Measurements from ENCODE around the gene ENTREP3.
"Not testable (repeated sequence)": the region's sequence is repeated elsewhere in the genome, so short reads cannot be mapped to it uniquely, and the experiment has no call there.

The ENTREP3 gene, protein sequence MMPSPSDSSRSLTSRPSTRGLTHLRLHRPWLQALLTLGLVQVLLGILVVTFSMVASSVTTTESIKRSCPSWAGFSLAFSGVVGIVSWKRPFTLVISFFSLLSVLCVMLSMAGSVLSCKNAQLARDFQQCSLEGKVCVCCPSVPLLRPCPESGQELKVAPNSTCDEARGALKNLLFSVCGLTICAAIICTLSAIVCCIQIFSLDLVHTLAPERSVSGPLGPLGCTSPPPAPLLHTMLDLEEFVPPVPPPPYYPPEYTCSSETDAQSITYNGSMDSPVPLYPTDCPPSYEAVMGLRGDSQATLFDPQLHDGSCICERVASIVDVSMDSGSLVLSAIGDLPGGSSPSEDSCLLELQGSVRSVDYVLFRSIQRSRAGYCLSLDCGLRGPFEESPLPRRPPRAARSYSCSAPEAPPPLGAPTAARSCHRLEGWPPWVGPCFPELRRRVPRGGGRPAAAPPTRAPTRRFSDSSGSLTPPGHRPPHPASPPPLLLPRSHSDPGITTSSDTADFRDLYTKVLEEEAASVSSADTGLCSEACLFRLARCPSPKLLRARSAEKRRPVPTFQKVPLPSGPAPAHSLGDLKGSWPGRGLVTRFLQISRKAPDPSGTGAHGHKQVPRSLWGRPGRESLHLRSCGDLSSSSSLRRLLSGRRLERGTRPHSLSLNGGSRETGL

DNA sequence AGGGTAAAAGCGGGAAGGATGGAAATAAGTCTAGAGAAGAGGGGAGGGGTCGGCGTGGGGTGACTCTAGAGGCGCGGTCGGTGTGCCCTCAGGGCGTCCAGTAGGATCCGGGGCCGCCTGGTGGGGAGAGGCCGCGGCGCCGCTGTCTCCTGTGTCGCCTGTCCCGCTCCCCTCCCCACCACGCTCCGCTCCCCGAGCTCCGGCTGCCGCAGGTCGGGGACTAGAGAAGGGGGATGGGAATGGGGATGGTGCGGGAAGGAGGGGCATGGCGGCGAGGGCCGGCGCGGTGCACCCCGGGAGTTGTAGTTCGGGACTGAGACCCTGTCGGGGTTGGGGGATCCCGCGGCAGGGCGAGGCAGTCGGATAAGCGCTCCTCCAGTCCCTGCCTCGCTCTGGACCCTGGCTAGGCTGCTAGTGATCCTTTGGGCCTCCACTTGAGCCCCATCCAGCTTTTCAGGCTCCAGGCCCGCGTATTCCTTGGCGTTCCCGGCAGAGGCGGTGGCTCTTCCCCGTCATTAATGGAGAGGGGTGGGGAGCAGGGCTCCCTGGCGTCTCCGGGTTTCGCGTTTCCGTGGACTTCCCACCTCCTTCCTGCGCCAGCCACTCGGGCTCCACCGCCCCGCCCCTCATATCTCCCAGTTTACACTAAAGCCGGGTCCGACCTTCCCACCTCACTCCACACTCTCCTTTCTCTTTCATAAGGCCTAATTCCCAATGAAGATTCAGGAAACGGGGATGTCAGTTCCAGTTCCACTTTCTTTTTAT lies at the start of gene ENTREP3:
Gene ENTREP3, minus strand, starts transcription at position 241 of the 765 bp plus-strand sequence. CDS start 606 bp downstream, outside the sequence.
- DNase-seq: peak; percentile 90

DNA sequence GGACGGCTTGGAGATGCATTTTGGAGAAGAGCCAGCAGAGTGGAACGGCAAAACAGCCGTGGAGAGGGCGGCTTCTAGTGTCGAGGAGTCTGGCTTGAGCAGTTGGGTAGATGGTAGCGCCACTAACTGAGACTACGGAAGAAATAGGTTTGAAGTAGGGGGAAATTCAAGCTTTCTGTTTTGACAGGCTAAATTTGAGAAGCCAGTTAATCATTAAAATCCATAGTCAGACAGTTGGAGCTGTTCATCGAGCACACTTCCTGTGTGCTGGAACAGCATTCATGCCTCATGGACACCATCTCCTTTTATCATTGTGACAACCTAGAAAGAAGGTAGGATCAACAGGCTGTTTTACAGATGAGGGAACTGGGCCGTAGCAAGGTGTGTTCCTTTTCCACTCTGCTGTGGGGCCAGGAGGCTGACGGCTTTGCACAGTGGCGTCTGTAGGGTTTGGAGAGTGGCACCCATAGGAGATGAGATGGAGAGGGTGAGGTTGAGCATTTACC lies 49.3 kb upstream of the ENTREP3 start:
- no peak for DNase-seq

DNA sequence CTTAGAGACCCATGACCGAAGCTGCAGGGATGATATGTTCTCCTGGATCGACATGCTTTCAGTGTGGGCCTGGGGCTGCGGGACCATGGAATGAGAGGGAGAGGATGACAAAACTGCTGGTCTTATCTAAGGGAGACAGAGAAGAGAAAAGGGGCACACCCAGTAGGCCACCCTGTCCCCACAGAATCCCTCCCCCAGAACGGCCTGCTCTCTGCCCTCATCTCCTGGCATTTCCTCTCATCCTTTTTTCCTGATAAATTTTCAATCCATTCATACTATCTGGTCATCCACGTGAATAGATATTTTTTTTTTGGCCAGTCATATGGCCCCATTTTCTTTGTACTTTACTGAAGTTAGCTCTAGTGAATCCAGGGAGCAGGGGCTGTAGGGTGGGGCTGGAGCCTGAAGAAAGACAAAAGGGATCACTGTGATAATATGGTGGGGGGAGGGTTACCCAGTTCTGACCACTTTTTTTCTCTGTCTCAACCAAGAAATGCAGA lies 46.1 kb upstream of the ENTREP3 start, which contains the start of gene PKLR:
Gene PKLR, minus strand, starts transcription at position 97 of the 500 bp plus-strand sequence. Its CDS starts 43 bp downstream, at position 54.
- no peak for DNase-seq

DNA sequence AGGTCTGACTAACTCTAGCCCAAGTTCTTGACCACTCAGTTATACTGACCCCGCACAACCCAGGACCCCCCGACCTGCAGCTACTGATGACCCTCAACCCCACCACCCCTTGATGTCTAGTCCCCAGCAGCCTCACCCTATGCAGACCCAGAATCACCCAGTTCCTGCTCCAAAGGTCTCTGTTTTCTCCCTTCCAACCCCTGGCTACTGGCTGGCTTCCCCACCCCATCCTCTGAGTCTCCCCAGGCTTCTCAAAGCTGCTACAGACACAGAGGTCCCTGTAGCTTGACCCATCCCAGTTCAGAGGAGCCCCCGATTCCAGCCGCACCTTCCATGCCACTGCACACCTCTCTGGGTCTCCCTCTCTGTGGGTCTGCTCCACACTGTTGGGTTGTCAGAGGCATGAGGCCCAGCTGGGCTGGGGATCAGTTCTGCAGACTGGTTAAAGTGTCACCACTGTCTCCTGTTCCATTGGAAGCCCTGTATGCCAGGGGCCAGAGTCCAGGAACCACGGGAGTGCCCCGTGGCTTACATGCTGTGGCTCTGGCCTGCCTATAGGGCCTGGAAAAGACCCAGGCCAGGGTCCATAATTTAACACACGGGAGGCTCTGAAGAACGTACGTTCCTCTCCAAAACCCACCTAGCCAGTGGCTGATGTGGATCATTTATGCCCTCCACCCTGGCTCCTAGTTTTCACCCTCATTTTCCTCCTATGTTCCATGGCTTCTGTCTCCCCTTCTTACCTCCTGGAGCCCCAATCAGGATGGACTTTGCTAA lies 45.5 kb upstream of the ENTREP3 start:
- no peak for DNase-seq

DNA sequence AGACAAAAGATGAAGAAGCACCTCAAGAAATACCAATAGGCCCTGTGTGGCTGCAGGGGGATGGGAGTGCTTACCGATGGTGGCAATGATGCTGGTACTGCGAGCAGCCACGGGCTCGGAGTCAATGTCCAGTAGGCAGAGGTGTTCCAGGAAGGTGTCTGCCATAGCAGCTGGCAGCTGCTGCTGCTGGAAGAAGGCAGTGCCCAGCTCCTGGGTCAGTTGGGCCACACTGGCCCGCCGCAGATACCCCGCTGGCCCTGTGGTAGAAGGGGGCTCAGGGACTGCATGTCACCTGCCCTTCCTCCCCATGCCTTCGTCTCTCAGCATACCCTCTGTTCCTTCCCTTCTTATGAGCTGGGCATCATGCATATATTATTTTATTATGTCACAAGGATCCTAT lies 44.7 kb upstream of the ENTREP3 start:
- no peak for DNase-seq

DNA sequence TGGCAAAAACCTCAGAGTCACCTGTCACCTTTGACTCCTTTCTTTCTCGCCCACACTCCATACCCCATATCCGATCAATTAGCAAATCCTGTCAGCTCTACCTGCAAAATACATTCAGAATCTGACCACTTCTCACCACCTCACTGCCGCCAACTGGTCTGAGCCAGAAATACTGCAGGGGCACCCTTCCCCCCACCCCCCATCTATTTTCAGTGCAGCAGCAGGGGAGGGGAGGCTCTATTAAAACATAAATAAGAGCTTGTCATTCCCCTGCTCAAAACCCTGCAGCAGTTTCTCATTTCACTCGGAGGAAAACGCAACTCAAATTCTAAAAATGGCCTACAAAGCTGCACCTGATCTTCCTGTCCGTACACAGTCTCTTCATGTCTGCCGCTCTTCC lies 42.1 kb upstream of the ENTREP3 start:
- no peak for DNase-seq

DNA sequence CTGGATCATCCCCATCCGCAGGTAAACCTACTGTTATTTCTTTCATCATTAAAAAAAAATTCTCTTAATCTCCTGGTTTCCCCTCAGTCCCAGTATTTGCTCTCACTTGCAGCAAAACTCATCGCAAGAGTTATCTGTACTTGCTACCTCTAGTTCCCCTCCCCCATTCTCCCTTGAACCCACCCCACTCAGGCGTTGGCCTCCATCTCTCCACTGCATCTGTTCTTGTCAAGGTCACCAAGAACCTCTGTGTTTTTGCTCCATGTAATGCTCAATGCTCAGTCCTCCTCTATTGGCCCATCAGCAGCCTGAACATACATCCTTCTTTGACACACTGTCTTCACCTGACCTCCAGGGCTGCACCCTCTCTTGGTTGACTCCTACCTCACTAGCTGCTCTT lies 41.4 kb upstream of the ENTREP3 start:
- no peak for DNase-seq

DNA sequence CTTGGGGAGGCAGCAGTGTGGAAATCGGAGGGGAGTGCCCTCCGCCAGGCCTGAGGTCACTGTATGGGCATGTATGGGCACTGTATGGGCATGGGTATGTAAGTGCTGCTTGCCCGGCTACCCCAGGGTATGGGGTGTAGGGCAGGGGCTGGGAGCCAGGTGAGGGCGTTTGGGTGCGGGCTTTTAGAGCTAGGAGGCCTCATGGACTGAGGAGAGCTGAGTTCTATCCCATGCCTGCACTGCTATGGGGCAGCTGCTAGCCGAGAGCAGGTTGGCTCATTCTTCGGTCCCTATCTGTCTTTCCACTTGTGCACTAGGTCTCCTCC lies 40.6 kb upstream of the ENTREP3 start:
- DNase-seq: no peak

DNA sequence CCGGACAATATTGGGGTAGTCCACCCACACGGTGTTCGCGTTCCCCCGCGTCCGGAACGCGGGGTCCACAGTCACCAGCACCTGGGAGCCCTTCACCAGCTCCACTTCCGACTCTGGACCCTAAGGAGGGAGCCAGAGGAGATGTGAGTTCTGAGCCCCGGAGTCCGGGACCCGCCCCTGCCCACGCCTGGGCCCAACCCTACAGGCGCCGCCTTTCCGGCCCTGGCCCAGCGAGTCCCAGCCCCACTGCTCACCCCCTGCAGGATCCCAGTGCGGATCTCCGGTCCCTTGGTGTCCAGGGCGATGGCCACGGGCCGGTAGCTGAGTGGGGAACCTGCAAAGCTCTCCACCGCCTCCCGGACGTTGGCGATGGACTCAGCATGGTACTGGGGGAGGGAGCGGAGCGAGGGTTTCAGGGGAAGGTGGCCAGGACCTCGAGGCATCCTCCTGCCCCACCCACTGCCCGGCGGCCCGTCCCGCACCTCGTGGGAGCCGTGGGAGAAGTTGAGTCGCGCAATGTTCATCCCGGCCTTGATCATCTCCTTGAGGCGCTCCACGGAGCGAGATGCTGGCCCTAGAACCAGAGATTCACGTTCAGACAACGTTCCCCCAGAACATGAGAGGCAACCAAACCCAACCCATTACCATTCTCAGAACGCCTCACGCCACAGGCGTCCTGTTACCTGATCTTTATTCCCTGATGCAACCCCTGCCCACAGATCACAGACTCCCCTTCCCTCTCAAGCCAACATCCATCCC lies 40.1 kb upstream of the ENTREP3 start:
- DNase-seq: no peak

DNA sequence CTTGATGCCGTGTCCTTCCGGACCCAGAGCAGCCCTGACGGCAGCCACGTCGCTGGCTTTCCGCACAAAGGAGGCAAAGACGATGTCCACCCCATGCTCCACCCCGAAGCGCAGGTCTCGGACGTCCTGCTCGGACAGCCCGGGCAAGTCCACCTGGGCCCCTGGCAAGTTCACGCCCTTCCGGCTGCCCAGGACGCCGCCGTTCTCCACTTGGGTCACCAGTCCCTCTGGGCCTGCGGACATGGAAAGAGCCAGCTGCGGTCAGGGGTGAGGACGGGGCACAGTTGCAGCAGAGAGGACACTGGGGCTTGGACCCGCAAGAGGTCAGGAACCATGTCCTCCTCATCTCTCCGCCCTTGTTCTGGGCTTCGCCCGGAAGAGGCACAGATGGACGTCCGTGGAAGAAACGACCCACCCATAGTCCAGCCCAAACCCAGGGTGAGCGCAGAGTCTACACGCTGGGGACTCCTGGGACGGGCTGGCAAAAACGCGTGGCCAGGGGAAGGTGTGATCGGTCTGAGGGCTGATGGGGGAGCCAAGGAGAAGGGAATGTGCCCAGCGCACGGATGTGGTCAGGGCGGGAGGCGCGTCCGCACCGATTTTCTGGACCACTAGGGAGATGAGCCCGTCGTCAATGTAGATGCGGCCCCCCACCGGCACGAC lies 39.4 kb upstream of the ENTREP3 start:
- no peak for DNase-seq

DNA sequence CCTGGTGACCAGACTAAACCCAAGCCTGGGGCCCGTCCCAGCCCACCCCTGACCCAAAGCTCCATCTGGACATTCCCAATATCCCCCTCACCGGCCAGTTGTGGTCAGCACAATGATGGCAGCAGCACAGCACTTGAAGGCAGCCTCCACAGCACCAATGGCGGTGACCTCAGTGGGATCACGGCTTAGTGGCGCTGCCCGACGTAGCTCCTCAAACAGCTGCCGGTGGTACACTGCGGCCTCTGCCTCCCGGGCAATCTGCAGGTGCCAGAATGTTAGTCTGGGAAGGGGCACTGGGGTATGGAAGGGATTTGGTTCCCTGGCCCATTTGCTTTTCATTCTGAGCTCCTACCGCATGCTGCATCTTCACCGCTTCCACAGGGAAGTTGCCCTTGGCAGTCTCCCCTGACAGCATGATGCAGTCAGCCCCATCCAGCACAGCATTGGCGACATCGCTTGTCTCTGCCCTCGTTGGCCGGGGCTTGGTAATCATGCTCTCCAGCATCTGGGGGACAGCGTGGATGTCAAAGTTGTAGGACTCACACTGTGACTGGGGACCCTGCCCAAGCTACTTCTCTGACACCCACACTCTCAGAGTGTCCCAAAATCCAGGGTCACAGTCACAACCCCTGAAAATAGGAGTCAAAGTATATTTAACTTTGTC lies 37.9 kb upstream of the ENTREP3 start:
- no peak for DNase-seq

DNA sequence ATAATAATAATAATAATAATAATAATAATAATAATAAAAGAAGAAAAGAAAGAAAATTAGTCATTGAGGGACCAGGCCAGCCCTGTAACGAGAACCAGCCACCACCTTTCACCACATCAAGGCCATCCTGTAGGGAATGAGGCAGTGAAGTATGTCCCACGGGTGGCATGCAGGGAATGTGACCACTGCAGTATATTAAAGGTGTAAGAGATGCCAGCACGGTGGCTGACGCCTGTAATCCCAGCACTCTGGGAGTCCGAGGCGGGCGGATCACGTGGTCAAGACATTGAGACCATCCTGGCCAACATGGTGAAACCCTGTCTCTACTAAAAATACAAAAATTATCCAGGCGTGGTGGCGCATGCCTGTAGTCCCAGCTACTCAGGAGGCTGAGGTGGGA lies 35.7 kb upstream of the ENTREP3 start:
- DNase-seq: not testable (repeated sequence)

DNA sequence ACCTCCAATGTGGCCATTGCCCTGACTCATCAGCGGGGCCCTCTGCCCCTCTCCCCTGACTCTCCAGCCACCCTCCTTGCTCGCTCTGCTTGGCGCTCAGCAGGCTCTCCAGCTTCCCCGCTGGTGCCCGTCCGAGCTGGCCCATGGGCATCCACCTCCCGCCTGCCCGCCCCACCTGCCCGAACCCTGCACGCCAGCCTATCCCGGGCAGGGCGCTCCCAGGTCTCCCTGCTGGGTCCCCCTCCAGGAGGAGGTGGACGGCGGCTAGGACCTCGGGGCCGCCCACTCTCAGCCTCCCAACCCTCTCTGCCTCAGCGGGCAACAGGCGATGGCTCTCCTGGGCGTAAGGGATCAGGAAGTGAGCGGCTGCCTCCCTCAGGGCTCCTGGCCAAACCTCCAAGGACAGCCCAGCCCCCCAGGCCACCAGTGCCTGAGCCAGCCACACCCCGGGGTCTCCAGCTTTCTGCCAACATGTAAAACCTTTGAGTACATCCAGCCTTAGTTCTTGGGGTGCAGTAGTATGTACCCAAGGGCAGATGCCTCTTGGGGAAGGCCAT lies 32.8 kb upstream of the ENTREP3 start:
- no peak for DNase-seq

DNA sequence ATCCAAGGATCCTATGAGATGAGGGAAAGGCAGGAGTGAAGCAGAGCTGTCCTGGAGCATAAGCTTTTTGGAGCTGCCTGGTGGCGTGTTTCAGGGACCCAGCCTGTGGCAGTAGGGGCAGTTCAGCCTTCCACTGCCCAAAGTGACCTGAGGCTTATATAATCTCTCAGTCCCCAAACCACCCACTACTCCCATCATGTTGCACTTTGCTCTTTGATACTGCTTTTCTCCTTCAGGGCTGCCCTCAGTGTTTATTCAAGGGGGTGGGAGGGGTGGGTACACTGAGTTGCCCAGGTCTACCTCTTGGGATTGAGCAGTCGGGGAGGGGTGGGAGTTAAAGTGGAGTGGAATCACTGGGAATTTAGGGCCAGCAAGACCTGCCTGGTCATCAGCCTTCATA lies 31.3 kb upstream of the ENTREP3 start:
- no peak for DNase-seq

DNA sequence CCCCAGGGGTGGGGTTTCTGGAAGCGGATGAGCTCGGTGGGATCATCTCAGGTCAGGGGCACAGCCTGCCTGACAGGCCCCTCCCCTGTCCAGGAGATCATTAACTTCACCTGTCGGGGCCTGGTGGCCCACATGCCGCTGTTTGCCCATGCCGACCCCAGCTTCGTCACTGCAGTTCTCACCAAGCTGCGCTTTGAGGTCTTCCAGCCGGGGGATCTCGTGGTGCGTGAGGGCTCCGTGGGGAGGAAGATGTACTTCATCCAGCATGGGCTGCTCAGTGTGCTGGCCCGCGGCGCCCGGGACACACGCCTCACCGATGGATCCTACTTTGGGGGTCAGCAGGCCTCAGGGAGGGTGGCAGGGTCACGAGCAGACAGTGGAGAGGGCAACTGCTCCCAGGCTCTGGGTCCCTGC lies 30.4 kb upstream of the ENTREP3 start:
- no peak for DNase-seq

DNA sequence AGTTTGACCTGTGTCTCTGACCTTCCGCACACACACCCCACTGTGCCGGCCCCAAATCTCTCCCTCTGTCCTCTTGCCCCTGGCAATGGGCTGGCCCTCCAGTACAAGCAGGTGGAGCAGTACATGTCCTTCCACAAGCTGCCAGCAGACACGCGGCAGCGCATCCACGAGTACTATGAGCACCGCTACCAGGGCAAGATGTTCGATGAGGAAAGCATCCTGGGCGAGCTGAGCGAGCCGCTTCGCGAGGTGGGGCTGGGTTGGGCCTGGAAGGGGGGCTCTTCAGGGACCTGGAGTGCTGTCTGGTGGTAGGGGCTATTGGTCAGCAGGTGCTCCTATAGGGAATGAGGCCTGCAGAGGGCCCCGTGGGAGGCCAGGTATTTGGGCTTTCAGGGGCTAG lies 29.8 kb upstream of the ENTREP3 start:
- DNase-seq: no peak

DNA sequence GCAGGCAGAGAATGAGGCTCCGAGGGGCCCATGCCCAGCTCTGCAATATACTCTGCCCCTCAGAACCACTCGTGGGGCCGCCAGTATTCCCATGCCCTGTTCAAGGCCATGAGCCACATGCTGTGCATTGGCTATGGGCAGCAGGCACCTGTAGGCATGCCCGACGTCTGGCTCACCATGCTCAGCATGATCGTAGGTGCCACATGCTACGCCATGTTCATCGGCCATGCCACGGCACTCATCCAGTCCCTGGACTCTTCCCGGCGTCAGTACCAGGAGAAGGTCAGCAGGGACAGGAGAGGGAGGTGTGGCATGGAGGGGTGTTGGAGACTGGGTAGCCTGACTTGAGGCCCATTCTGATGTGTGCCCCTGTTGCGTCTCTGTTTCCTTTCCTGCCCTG lies 29.2 kb upstream of the ENTREP3 start:
- no peak for DNase-seq

DNA sequence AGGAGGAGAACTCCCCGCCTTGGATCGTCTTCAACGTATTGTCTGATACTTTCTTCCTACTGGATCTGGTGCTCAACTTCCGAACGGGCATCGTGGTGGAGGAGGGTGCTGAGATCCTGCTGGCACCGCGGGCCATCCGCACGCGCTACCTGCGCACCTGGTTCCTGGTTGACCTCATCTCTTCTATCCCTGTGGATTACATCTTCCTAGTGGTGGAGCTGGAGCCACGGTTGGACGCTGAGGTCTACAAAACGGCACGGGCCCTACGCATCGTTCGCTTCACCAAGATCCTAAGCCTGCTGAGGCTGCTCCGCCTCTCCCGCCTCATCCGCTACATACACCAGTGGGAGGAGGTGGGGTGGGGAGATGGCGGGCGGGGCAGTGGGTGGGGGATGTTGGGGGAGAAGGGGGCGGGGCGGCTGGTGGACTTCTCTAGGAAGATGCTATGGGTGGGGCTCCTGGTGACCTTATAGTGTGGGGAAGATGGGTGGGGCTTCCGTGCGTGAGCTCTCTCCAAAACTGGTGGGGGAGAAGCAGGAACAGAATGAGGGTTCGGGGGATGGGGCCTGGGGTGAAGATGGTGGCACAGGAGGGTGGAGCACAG lies 27.3 kb upstream of the ENTREP3 start:
- no peak for DNase-seq

DNA sequence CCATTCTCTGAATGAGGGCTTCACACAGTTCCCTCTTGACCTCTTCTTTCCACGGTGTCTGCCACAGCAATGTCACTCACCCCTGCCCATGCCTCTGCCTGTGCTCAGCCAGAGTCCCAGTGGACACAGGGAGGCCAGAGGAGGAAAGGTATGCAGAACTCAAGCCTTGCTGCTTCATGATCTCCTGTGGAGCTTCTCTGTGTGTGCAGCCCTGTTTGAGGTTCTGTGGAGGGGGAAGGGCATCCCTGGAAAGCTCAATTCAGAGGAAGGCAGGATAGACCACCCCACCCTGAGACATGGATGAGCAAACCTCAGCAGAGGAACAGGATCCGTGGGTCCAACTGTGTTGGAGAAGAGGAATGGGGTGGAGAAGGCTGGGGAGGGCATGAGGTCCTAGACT lies 24.0 kb upstream of the ENTREP3 start:
- DNase-seq: no peak

DNA sequence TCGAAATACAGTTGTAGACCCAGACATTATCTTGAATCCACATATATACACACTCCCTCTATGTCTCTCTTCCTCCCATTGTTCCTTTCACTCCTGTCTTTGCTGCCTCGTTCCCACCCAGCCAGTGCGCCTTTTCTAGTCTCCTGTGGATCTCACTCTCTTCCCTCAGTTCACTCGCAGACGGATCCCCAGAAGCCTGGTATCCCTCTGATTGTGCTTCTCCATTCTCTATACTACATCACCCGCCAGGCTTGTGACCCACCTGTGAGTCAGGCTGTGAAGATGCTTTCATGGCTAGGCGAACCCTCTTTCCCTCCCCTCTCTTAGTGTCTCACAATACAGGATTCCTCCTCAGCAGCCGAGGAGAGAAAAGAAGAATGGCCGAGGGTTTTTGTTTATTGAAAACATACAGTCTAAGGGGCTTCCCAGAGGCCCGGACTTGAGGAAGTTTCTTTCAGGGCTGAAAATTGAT lies 23.4 kb upstream of the ENTREP3 start:
- DNase-seq: no peak
